Esophagus squamous epithelium (tissue), 5 donors: ENCODE measurements around the gene NR3C2. TPM values are rescaled to one million over a fixed set of nuclear protein-coding genes. Genes with fewer than 3 reads are reported as not detected.

Experiments used
- DNase-seq: peaks from one replicate; lab custom pipeline; 2025; lab: John Stamatoyannopoulos, UW
- H3K27ac ChIP-seq, 4 donors: fragments of 200-600 bp; sonication (generic); one replicate each; pipeline ENCODE4 v1.5.1; 2016 to 2019; ENCODE audit warnings: mild to moderate bottlenecking in 1 of 4
- H3K27me3 ChIP-seq, 4 donors: fragments of 200-600 bp; sonication (generic); 1 replicate in 3 of 4; 2 replicates in 1 of 4; pipeline versions ENCODE4 v1.5.1 to v1.6.0; 2017 to 2021; ENCODE audit warnings: antibody characterized with exemption in 1 of 4
- H3K36me3 ChIP-seq, 3 donors: fragments of 200-600 bp; sonication (generic); one replicate each; pipeline ENCODE4 v1.5.1; 2016 to 2019
- H3K4me1 ChIP-seq, 3 donors: fragments of 200-600 bp; sonication (generic); one replicate each; pipeline ENCODE4 v1.5.1; 2017 to 2019
- H3K4me3 ChIP-seq, 4 donors: fragments of 200-600 bp; sonication (generic); 1 replicate in 3 of 4; 2 replicates in 1 of 4; pipeline ENCODE4 v1.5.1; 2016 to 2019; ENCODE audit warnings: mild to moderate bottlenecking in 2 of 4, moderate library complexity in 1 of 4
- H3K9me3 ChIP-seq, 3 donors: fragments of 200-600 bp; sonication (generic); one replicate each; pipeline ENCODE4 v1.5.1; 2016 to 2019
- POLR2A ChIP-seq, 4 donors: fragments of 450-650 bp; IDR thresholded peaks; one replicate each; pipeline ENCODE4 v1.6.1; 2017; ENCODE audit warnings: antibody characterized with exemption in 4 of 4, mild to moderate bottlenecking in 4 of 4, moderate library complexity in 3 of 4
- WGBS, 2 donors: methylation state at CpG; one replicate each; pipeline ENCODE4 v1.1.5; 2018; 5-methylcytosine and 5-hydroxymethylcytosine counted together
- intact Hi-C: fragments of 100-400 bp; cut with DNase I; formaldehyde crosslinking; loops from one replicate; pipeline ENCODE4 v1.15.0; 2022
- total RNA-seq, 4 donors: library from RNA; depleted of rRNA; stranded (reverse); fragments of >200 nt; gene quantifications; one replicate each; pipeline ENCODE4 v1.1.0, GENCODE V29; 2016
- TF ChIP-seq, protein P1 (sequence below), 6 experiments: fragments of 450-650 bp in 4 of 6; fragments of 200-600 bp in 2 of 6; sonication (generic) in 2 of 6; IDR thresholded peaks; one replicate each; pipeline ENCODE4 v1.5.1; 2016 to 2019; ENCODE audit warnings: antibody characterized with exemption in 6 of 6, mild to moderate bottlenecking in 4 of 6, moderate library complexity in 4 of 6
- donor health status: DM: yes; HTN: yes; CAD: no.

NR3C2 gene
- total RNA-seq, 4 donors from 2014 or later: 1.2 to 5.3 (median 2.3) TPM

DNA sequence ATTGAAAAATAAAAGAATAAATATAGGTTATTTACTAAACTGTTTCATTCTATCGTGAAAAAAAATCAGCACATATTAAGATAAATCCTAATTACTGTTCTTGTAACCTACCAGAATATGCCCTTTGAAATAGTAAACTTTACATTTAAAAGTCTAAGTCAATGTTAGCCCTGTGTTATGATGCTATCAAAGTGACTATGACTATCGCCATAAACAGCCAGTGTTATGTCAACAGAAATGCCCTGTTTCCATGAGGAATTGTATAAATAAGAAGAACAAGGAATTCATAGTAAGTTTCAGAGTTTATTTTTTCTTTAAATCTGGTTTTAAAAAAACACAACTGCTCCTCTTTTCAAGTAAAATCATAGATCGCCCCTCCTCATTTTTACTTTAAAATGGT is 11.4 kb downstream of the NR3C2 start:
- 89 to 92% methylated on average over 3 of the region's 3 CpGs for WGBS, 2 donors
- H3K4me3 ChIP-seq: no peak overlapping the region
- intact Hi-C loops: no loop called here
- H3K4me1 ChIP-seq: peaks cover 0 to under 1% (median 0%) of the 10 kb centered on the region in 3 donors
- no peaks in the 10 kb centered on the region for H3K27me3 ChIP-seq
- no peaks in the 10 kb centered on the region for H3K9me3 ChIP-seq
- H3K36me3 ChIP-seq: peaks cover 0 to 5% (median 0%) of the 10 kb centered on the region in 3 donors
- DNase-seq: no peak
- TF ChIP-seq, protein P1, sequence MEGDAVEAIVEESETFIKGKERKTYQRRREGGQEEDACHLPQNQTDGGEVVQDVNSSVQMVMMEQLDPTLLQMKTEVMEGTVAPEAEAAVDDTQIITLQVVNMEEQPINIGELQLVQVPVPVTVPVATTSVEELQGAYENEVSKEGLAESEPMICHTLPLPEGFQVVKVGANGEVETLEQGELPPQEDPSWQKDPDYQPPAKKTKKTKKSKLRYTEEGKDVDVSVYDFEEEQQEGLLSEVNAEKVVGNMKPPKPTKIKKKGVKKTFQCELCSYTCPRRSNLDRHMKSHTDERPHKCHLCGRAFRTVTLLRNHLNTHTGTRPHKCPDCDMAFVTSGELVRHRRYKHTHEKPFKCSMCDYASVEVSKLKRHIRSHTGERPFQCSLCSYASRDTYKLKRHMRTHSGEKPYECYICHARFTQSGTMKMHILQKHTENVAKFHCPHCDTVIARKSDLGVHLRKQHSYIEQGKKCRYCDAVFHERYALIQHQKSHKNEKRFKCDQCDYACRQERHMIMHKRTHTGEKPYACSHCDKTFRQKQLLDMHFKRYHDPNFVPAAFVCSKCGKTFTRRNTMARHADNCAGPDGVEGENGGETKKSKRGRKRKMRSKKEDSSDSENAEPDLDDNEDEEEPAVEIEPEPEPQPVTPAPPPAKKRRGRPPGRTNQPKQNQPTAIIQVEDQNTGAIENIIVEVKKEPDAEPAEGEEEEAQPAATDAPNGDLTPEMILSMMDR (IDR thresholded peaks at IDR 0.05): no peak
- TF ChIP-seq POLR2A (IDR thresholded peaks at IDR 0.05): no peak
- no peak overlapping the region for H3K27ac ChIP-seq

DNA sequence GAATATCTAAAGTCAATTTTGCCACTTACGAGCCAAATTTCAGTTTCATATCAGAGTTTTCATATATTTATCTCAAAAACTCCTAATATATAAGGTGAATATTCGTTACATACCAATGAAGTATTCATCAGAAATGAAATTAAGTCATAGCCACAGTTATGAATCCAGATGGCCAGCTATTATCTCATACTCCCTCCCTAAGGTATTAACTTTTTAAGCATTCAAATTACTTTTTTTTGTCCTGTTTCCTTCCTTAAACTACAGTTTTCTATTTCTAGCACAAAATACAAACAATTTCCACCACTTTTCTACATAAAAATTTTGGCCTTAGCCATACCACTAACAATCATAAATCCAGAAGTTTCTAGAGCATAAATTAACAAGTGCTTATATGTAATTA is 13.0 kb downstream of the NR3C2 start:
- Histone ChIP-seq H3K4me3 (no peak overlapping the region), H3K27me3 (no peaks in the 10 kb centered on the region), H3K4me1 (no peaks in the 10 kb centered on the region), H3K27ac (no peak overlapping the region), H3K36me3 (no peaks in the 10 kb centered on the region), H3K9me3 (no peaks in the 10 kb centered on the region)
- DNase-seq: no peak
- intact Hi-C loops: no loop called here
- TF ChIP-seq, protein P1 (IDR thresholded peaks at IDR 0.05): no peak
- TF ChIP-seq POLR2A (IDR thresholded peaks at IDR 0.05): no peak
- 68 to 79% methylated on average over 2 of the region's 2 CpGs for WGBS, 2 donors

DNA sequence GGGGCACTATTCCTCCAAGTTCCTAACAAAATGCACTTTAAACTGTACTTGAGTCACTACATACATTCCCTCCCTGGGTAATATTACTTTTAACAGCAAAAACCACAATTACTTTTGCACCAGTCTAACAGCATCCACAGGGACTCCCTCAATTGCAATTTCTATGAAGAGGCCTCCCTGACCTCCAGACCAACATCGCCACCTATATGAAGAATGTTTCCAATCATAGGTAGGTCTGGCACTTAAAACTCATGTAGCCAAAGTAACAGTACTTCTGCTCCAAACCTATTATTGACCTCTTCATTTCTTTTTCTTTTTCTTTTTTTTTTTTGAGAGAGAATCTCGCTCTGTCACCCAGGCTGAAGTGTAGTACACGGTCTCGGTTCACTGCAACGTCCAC is 15.6 kb downstream of the NR3C2 start:
- Histone ChIP-seq H3K4me1 (no peaks in the 10 kb centered on the region), H3K36me3 (no peaks in the 10 kb centered on the region), H3K9me3 (no peaks in the 10 kb centered on the region), H3K27me3 (no peaks in the 10 kb centered on the region), H3K4me3 (no peak overlapping the region), H3K27ac (no peak overlapping the region)
- TF ChIP-seq, protein P1 (IDR thresholded peaks at IDR 0.05): no peak
- TF ChIP-seq POLR2A (IDR thresholded peaks at IDR 0.05): no peak
- intact Hi-C loops: no loop called here
- 90 to 98% methylated on average over 4 to 5 of the region's 5 CpGs for WGBS, 2 donors
- no peak for DNase-seq

DNA sequence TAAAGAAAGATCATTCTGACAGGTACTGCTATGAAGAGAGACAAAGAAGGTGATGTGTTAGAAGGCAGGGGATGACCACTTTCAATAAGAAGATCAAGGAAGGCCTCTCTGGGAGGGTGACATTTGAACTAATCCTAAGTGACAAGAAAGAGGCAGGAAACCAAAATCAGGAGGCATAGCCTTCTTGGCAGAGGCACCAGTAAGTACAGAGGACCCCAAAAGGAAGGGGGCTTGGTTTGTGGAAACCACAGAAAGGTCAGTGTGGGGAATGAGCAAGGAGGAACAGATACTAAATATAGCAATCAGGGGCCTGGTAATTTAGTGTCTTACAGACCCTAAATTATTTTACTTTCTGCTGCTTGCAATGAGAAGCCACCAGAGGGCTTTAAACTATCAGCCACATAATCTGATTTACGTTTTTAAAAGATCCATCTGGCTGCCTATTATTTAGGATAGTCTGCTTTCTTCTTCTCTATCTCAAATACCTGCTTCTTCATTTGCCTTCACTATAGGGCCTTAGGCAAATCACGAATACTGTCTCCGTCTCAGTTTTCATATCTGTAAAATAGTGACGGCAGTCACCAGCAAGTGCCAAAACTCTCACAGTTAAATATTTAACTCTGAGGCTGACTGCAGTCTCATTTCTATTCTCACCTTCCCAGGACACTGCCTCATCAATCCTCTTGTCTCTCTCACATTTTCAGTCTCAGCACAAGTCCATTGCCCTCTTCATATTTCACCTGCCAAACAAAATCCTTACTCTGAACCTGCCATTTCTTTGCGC is 16.7 kb downstream of the NR3C2 start:
- H3K27ac ChIP-seq: no peak overlapping the region
- no peaks in the 10 kb centered on the region for H3K4me1 ChIP-seq
- H3K36me3 ChIP-seq: no peaks in the 10 kb centered on the region
- TF ChIP-seq, protein P1 (IDR thresholded peaks at IDR 0.05): no peak
- TF ChIP-seq POLR2A (IDR thresholded peaks at IDR 0.05): no peak
- DNase-seq: no peak
- H3K4me3 ChIP-seq: no peak overlapping the region
- H3K9me3 ChIP-seq: no peaks in the 10 kb centered on the region
- 76 to 82% methylated on average over 5 of the region's 5 CpGs for WGBS, 2 donors
- H3K27me3 ChIP-seq: no peaks in the 10 kb centered on the region
- intact Hi-C loops: no loop called here

DNA sequence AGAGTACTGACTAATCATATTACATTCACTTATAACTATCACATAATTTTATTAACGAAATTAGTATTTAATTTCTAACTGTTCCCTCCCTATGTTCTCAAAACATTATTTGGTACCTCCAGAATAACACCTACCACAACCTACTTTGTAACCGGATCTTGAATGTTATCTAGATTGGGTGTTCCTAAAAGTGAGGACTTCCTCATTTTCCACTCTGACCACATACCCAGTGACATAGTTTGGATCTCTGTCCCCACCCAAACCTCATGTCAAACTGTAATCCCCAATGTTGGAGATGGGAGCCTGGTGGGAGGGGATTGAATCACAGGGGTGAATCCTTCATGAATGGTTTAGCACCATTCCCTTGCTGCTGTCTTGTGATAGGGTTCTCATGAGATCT is 21.8 kb downstream of the NR3C2 start:
- Histone ChIP-seq H3K9me3 (no peaks in the 10 kb centered on the region), H3K36me3 (no peaks in the 10 kb centered on the region), H3K4me1 (no peaks in the 10 kb centered on the region), H3K27ac (no peak overlapping the region), H3K27me3 (no peaks in the 10 kb centered on the region), H3K4me3 (no peak overlapping the region)
- TF ChIP-seq, protein P1 (IDR thresholded peaks at IDR 0.05): no peak
- no peak for TF ChIP-seq POLR2A (IDR thresholded peaks at IDR 0.05)
- WGBS, 2 donors: 47 to 77% methylated on average over 2 of the region's 2 CpGs
- DNase-seq: no peak
- intact Hi-C loops: no loop called here
